ENCODE measurements around the gene TIAM2.

Gene TIAM2

DNA sequence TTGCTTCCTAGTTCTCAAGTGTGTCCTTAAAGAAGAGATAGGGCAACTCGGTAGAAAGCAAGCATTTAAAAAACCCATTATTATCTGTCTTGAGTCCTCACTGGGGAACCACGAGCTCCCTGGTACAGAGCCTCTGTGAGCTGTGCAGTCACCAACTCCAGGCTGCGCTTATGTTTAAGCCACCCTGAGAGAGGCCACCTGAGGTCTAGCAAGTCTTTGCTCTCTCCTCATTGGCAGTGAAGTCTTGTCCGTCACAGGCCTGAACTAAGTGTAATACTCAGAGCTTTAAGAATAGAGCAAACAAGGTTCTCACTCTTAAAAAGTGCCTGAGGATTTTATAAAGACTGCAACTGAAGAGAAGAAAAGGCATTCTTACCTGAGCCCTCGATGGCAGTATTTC, 264.8 kb downstream of the TIAM2 start:
- H3K27me3 ChIP-seq (replicated peaks; ENCODE audit: insufficient read depth, low read length): no peaks in the 10 kb centered on the region
- H3K27ac ChIP-seq (ENCODE audit: low read length): no peak overlapping the region
- H3K9me3 ChIP-seq (replicated peaks; ENCODE audit: insufficient read depth, low read length): no peaks in the 10 kb centered on the region
- H3K9me2 ChIP-seq (replicated peaks; ENCODE audit: insufficient read depth, low read length): no peaks in the 10 kb centered on the region
- H4K20me1 ChIP-seq (ENCODE audit: insufficient read depth, low read length): no peaks in the 10 kb centered on the region
- DNase-seq: no peak
- no peak overlapping the region for H3K9ac ChIP-seq (ENCODE audit: low read length)
- H3K4me1 ChIP-seq (ENCODE audit: low read length): peaks cover 7% of the 10 kb centered on the region
- peaks cover 6% of the 10 kb centered on the region; the same call in 1 of the 2 replicates for H3F3A ChIP-seq (ENCODE audit: insufficient read depth, low read length)
- no peak overlapping the region for H3K4me2 ChIP-seq (ENCODE audit: low read depth, low read length)
- no peaks in the 10 kb centered on the region for H3K36me3 ChIP-seq (replicated peaks; ENCODE audit: insufficient read depth, low read length)
- H2AFZ ChIP-seq (ENCODE audit: low read length): no peak overlapping the region
- H3K4me3 ChIP-seq (ENCODE audit: low read length): no peak overlapping the region
- TF ChIP-seq CTCF (IDR thresholded peaks at IDR 0.05; ENCODE audit: low read length) (no peak), EZH2 (optimal IDR thresholded peaks at IDR 0.05; ENCODE audit: low read depth, low read length) (no peak), EZH2phosphoT487 (IDR thresholded peaks at IDR 0.05; ENCODE audit: low read length) (no peak)
- H3K79me2 ChIP-seq (ENCODE audit: low read length): no peaks in the 10 kb centered on the region

- TF ChIP-seq CTCF (IDR thresholded peaks at IDR 0.05; ENCODE audit: low read length) (no peak), EZH2phosphoT487 (IDR thresholded peaks at IDR 0.05; ENCODE audit: low read length) (no peak), EZH2 (optimal IDR thresholded peaks at IDR 0.05; ENCODE audit: low read depth, low read length) (no peak)
- Histone ChIP-seq H3F3A (ENCODE audit: insufficient read depth, low read length) (peaks cover 6% of the 10 kb centered on the region; the same call in 1 of the 2 replicates), H3K27me3 (replicated peaks; ENCODE audit: insufficient read depth, low read length) (no peaks in the 10 kb centered on the region), H3K79me2 (ENCODE audit: low read length) (no peaks in the 10 kb centered on the region), H3K9me3 (replicated peaks; ENCODE audit: insufficient read depth, low read length) (no peaks in the 10 kb centered on the region), H2AFZ (ENCODE audit: low read length) (no peak overlapping the region), H4K20me1 (ENCODE audit: insufficient read depth, low read length) (no peaks in the 10 kb centered on the region), H3K9ac (ENCODE audit: low read length) (no peak overlapping the region), H3K36me3 (replicated peaks; ENCODE audit: insufficient read depth, low read length) (no peaks in the 10 kb centered on the region), H3K9me2 (replicated peaks; ENCODE audit: insufficient read depth, low read length) (no peaks in the 10 kb centered on the region), H3K27ac (ENCODE audit: low read length) (peak overlapping the region; percentile 35; the same call in 1 of the 2 replicates), H3K4me1 (ENCODE audit: low read length) (peaks cover 7% of the 10 kb centered on the region), H3K4me3 (ENCODE audit: low read length) (no peak overlapping the region), H3K4me2 (ENCODE audit: low read depth, low read length) (peak overlapping the region; percentile 43; the same call in 1 of the 2 replicates)
- DNase-seq: peak; percentile 14
Measured at GRCh38 chr6:155260686-155261085, 265.6 kb downstream of the TIAM2 start.

DNA sequence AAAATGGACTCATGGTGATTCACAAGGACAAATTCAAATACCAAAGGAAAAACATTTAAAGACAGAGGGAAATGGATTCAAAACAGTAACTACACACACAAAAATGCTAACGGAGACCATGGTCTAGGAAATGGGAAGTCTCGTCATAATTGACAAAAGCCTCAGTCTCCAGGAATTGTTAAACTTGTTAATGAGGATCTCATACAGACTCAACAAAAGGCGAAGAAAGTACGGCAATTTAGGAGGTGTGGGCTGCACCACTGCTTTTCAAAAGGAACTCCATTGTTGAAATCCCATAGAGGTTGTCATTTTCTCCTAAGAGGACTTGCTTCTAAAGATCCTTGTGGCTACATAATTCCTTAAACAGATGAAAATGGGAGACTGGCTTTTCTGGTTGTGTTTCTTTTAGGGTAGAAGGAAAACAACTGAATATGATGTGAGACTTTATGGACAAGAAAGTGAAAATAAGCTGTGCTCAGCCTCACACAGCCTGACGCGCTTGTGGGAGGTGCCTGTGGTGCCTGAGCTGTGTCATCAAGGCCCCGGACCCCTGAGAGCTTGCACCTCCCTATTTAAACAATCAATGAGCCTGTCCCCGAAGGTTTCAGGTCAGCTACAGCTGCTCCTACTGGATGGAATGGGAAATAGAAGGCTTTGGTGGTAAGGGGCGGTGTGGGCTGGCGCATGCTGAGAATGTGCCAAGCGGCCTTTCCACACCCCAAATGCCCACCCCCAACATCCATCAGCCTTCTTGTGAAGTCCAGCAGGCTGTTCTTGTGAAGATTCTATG, 266.2 kb downstream of the TIAM2 start:
- no peaks in the 10 kb centered on the region for H3K9me2 ChIP-seq (replicated peaks; ENCODE audit: insufficient read depth, low read length)
- H3K27ac ChIP-seq (ENCODE audit: low read length): peak overlapping the region; percentile 35; the same call in 1 of the 2 replicates
- H3K4me3 ChIP-seq (ENCODE audit: low read length): peak overlapping the region; percentile 17; the same call in 1 of the 2 replicates
- no peak for TF ChIP-seq EZH2 (optimal IDR thresholded peaks at IDR 0.05; ENCODE audit: low read depth, low read length)
- no peak for TF ChIP-seq EZH2phosphoT487 (IDR thresholded peaks at IDR 0.05; ENCODE audit: low read length)
- 0 out of 2 replicates have a peak, but pooled peaks have one; percentile 3 for TF ChIP-seq CTCF (IDR thresholded peaks at IDR 0.05; ENCODE audit: low read length)
- H3K9ac ChIP-seq (ENCODE audit: low read length): no peak overlapping the region
- peaks cover 6% of the 10 kb centered on the region; the same call in 1 of the 2 replicates for H3F3A ChIP-seq (ENCODE audit: insufficient read depth, low read length)
- H3K36me3 ChIP-seq (replicated peaks; ENCODE audit: insufficient read depth, low read length): no peaks in the 10 kb centered on the region
- H3K27me3 ChIP-seq (replicated peaks; ENCODE audit: insufficient read depth, low read length): no peaks in the 10 kb centered on the region
- H3K4me1 ChIP-seq (ENCODE audit: low read length): peaks cover 7% of the 10 kb centered on the region
- H4K20me1 ChIP-seq (ENCODE audit: insufficient read depth, low read length): no peaks in the 10 kb centered on the region
- peak; percentile 22 for DNase-seq
- no peaks in the 10 kb centered on the region for H3K79me2 ChIP-seq (ENCODE audit: low read length)
- no peaks in the 10 kb centered on the region for H3K9me3 ChIP-seq (replicated peaks; ENCODE audit: insufficient read depth, low read length)
- peak overlapping the region; percentile 43; the same call in 1 of the 2 replicates for H3K4me2 ChIP-seq (ENCODE audit: low read depth, low read length)
- H2AFZ ChIP-seq (ENCODE audit: low read length): no peak overlapping the region

Measured in MM.1S (cell line).